ENCODE data around the gene FAM107A.

The FAM107A gene

DNA sequence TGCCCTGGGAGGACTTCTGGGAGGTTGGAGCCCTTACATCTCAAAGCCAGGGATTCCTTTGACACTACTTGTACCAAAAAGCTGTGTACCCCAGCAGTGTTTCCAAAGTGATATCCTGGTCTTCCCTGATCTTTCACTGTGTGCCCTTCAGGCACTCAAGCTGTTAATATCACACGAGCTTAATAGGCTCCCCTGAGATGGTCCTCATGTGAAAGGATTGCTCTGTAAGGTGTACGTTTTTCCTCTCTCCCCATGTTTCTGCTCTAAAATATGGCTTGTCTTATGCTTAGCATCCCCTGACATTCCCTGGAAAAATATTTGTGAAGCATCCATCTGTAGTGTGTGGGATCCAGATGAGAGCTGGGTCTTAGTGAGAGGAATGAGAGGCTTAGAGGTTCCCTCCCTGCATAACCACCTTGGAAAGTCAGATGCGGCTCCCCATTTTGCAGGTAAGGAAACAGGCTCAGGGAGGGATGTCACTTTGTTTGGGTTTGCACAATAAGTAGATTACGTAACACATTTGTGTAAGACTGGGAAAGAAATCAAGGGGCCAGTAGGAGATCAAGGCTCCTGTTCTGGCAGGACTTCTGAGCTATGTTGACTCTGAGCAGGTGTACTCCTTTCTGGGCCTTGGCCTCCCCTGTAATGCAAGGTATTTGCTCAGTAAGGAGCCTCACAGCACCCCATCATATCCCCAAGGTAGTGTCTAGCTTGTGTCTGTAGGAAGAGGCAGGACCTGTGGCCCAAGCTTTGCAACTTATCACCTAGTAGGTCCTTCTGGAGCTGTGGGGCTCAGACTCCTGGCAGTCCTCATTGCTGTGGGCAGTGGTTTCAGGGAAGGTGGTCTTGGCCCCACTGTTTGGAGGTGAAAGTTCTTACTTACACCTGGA, 39.5 kb downstream of the FAM107A start:
- peak; percentile 47 for DNase-seq (ENCODE audit: low read depth)
- TF ChIP-seq, protein P1, sequence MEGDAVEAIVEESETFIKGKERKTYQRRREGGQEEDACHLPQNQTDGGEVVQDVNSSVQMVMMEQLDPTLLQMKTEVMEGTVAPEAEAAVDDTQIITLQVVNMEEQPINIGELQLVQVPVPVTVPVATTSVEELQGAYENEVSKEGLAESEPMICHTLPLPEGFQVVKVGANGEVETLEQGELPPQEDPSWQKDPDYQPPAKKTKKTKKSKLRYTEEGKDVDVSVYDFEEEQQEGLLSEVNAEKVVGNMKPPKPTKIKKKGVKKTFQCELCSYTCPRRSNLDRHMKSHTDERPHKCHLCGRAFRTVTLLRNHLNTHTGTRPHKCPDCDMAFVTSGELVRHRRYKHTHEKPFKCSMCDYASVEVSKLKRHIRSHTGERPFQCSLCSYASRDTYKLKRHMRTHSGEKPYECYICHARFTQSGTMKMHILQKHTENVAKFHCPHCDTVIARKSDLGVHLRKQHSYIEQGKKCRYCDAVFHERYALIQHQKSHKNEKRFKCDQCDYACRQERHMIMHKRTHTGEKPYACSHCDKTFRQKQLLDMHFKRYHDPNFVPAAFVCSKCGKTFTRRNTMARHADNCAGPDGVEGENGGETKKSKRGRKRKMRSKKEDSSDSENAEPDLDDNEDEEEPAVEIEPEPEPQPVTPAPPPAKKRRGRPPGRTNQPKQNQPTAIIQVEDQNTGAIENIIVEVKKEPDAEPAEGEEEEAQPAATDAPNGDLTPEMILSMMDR (IDR thresholded peaks at IDR 0.05; ENCODE audit: low read length, missing control alignments): no peak
- H3K4me3 ChIP-seq (replicated peaks; ENCODE audit: low read depth, low read length): no peak overlapping the region

DNA sequence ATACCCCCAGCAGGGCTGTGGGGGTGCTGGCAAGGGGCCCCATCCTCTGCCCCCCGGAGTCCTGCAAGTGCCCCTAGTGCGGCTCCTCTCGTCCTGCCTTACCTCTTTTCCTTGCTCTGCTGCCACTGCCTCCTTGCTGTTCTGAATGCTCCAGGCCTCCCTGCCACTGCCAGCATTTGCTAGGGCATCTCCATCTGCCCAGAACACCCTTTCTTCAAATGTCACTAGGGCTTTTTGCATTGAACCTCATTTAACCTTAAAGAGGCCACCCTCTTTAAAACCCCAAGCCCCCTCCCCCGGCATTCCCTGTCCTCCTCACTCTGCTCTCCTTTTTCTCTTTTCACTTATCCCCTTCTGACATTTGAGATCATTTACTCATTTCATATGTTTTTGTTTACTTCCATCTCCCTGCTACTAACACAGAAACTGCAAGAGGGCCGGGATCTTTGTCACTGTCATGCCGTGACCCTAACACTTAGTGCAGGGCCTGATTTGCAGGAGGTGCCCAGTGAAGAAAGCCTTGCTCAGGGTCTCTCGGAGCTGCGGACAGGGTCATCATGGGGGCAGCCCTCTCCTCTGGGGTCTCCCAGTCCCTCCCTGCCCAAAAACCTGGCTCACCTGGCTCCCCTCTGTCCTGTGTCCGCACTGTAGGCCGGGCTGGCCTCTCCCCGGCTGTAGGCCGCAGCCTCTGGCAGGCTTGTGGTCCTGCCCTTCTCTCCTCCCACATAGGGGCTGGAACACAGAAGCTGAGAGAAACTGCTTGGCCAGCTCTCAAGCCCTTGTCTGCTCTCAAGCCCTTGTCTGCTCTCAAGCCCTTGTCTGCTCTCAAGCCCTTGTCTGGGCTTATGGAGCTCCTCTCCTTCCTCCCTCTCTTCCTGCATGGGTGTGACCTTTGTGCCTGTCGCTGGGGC, 40.4 kb downstream of the FAM107A start, which contains the start of gene ACOX2:
TSS of gene ACOX2 (minus strand) at position 690 of the 911 bp plus-strand sequence. CDS start 2,084 bp downstream, outside the sequence.
- TF ChIP-seq, protein P1 (IDR thresholded peaks at IDR 0.05; ENCODE audit: low read length, missing control alignments): no peak
- peak; percentile 84 for DNase-seq (ENCODE audit: low read depth)
- H3K4me3 ChIP-seq (replicated peaks; ENCODE audit: low read depth, low read length): peak within 1 kb of the TSS; percentile 49

DNA sequence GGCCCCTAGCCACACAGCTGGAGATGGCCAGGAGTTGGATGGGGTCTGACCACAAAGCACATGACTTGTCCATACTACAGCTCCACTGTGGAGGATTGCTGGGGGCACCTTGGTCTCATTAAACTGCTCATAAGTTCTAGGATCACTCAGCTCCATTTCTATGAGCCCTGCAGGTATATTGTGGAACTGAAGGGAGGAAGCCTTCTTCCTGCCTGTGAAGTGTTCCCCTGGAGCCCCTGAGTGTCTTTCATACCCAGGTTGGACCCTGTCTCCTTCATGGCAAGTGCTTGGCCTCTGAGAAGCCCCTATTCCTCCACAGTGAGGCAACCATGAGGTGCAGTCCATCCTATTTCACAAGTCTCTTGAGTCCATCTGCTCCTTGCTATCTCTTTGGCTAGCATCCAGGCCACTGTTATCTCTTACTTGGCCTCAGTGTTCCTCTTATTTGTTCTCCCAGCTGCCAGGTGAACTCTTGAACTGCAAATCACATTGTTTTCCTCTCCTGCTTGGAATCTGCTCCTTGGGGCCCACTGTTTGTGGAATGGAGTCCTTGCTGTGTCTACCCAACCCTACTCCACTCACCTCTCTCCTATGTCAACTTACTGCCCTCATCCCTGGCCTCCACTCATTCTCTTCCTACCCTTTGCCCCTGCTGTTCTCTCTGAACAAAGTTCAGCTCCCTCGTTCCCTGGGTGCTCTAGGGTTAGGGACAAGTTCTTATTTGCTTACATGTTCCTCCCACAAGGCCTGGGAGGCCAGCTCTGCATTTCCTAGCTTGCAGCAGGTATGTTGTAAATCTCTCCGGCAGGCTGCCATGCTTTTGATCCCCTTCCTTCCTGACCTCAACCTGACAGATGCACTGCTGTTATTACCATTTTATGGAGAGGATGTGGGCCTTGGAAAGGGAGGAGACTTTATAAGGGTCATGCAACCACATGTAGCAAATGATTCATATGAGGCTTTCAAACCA, 41.4 kb downstream of the FAM107A start:
- TF ChIP-seq, protein P1 (IDR thresholded peaks at IDR 0.05; ENCODE audit: low read length, missing control alignments): no peak
- peak; percentile 31 for DNase-seq (ENCODE audit: low read depth)
- no peak overlapping the region for H3K4me3 ChIP-seq (replicated peaks; ENCODE audit: low read depth, low read length)

DNA sequence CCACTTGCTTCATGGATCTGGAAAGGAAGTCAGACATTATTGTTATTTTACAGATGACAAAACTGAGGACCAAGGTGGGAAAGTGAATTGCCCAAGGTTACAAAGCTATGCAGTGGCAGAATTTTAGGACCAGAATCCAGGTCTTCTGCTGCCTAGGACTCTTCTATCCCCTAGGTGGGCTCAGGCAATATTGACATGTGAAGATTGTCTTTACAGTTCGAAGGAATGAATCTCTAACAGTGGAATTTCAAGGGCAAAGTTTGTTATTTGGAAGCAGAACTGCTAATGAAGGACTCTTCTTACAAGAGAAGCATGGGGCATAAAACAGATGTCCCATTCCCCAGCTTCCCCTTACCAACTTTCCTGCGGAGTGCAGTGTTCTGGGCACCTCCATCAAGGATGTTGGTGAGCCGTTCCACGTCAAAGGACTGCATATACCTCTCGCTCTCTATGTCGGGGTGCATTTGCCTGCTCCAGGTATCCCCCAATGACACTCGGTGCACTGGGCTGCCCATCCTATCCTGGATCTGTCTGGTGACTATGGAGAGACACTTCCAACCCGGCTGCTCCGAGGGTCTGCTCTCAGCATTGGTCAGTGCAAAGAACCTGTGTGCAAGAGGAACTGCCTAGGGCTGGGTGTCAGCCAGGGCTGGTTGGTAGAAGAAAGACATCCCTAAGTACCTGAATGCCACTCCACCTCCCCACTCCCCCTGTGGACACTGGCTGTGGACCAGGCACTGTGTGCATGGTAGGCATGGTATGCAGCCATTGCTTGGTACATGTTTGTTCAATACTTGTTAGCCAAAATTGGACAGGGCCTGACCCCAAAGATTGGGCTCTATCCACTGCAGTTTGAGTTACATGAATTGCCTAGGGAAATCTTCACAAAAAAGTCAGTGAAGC, 42.3 kb downstream of the FAM107A start:
- no peak for DNase-seq (ENCODE audit: low read depth)
- TF ChIP-seq, protein P1 (IDR thresholded peaks at IDR 0.05; ENCODE audit: low read length, missing control alignments): no peak
- no peak overlapping the region for H3K4me3 ChIP-seq (replicated peaks; ENCODE audit: low read depth, low read length)

- DNase-seq (ENCODE audit: low read depth): peak; percentile 75
- TF ChIP-seq, protein P1 (IDR thresholded peaks at IDR 0.05; ENCODE audit: low read length, missing control alignments): peak; percentile 95
- H3K4me3 ChIP-seq (replicated peaks; ENCODE audit: low read depth, low read length): no peak overlapping the region
These were observed 44.4 kb downstream of the FAM107A start for GRCh38 chr3:58532794-58533220.
